Measurements from ENCODE around the gene TRIM3.

The TRIM3 gene

DNA sequence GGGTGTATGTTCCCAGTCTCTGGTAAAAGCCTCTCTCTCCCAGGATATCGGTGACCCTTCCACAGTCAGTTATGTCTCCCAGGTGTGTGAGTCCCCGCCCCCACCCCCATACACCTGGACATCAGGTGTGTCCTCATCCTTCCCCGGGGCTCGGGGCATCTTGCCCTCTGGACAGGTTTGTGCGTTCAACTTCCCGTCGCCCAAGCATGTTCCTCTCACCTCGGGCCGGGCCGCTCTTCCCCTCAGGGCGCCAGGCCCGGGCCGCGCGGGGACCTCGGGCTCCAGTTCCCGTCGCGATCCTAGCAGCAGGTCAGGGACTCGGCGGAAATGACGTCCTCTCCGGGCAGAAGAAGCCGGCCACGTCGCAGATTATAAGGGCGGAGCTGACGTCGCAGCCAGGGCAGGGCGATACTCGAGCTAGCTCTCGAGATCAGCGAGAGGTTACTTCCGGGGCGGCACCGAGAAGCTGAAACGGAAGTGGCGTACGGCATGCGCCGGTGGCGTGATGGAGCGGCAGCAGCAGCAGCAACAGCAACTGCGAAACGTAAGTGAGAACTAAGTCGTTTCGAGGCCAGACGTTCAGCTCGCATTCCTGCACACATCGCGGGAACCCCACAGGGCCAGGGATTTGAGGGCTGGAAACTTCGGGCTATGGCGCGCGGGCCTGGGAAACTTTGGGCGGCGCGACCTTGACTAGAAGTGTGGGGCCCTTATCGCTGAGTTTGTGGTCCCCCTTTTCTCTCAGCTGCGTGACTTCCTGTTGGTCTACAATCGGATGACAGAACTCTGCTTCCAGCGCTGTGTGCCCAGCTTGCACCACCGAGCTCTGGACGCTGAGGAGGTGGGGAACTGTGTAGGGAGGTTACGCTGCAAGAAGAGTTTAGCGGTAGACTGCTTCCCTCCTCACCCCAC is 7.5 kb upstream of the TRIM3 start, which contains the start of the genes ARFIP2 and TIMM10B:
Gene ARFIP2, minus strand, starts transcription at position 320 of the 912 bp plus-strand sequence. CDS start 910 bp downstream, outside the sequence.
Gene TIMM10B, plus strand, starts transcription at position 490 of the 912 bp plus-strand sequence. Its CDS starts 16 bp downstream, at position 506.
- peak; percentile 99 to 100 (median 100) for DNase-seq
- intact Hi-C loops (cut with DNase I), result loop anchor here (5.0 kb wide), 1 partner anchor 276 kb away; no protein-coding TSS in a partner anchor

DNA sequence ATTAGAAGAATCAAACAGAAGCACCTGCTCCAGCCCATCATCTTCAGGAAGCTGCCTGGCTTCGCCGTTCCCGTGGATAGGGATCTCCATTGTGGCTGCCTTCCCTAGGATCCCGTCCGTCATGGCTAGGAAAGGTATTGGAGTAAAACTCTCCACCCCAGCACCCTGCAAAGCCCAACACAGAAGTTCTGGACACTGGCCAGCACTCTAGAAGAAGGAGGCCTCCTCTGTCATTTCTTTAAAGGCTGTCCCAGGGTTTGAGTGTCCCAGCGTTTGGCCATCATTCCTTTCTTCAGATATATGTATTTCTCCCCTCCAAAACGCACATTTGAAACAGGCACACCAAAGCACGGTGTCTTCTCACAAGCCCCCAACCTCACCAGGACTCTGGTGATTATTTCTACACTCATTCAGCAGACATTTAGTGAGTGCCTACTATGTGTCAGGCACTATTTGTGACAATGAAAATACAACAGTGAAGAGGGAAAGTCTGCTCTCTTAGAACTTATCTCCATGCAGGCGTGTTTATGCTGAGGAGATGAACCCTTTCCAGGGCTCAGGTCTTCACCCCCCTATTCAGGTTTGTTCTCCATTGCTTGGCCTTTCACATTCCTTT is 6.7 kb upstream of the TRIM3 start:
- DNase-seq, result no peak
- intact Hi-C loops (cut with DNase I), result loop anchor here (5.0 kb wide), 1 partner anchor 277 kb away; no protein-coding TSS in a partner anchor

DNA sequence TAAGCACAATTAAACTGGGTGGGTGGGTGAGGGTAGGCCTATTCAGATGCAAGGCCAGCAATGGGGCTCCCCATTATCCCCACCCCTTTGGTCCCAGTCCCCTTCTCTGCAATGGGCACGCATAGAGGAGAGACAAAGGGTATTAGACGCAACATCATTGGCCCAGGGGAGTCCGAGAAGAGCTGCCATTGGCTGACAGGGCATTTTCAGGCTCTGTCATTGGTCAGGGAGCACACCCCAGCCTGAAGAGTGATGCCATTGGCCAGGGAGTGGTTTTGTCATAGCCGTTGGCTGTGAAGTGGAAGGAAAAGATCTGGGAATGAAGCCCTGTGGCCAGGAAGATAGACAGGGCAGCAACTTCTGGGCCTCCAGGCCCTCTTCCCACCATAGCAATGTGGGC is 2.8 kb upstream of the TRIM3 start:
- DNase-seq, result no peak
- intact Hi-C loops (cut with DNase I), result loop anchor here (10.0 kb wide), 1 partner anchor 128 kb away; the partner anchor contains the start of genes ILK and RRP8

DNA sequence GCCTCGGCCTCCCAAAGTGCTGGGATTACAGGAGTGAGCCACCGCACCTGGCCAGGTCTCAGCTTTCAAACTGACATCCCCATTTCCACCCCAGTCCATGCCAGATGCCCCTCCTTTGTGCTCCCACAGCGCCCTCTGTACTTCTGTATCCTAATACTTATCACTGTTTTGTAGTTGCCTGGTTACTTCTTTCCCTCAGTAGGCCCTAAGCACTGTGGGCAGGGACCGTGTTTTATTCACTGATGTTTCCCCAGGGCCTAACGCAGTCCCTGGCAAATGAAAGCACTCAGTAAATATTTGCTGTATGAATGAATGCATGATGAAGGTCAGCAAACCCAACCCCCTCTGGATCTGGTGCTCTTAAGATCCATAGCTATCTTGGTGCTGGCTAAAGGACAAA is 2.2 kb upstream of the TRIM3 start:
- no peak for DNase-seq
- intact Hi-C loops (cut with DNase I), result loop anchor here (10.0 kb wide), 1 partner anchor 129 kb away; the partner anchor contains the start of genes ILK and RRP8

DNA sequence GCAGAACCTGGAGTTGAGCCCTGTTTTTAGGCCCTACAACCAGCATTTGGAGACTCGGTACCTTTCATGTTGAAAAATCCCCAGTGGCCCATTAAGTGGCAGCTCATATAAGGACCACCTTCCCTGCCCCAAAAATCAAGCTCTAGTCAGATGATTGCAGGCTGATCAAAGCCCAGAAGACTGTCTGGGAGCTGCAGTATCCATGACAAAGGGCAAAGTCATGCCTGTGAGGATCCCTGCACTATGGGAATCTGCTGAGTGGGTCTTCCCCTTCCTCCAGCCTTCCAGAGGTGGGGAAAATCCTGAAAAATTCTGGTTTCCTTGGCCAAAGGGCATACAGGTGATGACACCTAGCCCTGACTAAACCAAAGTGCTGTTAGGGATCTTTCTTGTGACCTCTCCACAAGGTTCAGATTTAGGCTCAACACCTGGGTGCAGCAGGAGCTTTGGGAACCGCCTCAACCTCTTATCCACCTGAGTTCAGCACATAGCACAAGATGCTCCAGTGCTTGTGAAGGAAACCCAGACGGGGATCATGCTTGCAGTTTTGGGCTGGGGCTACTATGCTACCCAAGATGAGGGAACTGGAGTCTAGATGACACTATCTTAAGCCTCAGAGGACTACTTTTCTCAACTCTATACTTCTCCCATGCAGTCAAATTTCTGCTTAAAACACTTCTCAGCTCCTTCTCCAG is 1.2 kb upstream of the TRIM3 start:
- intact Hi-C loops (cut with DNase I), result loop anchor here (10.0 kb wide), 1 partner anchor 130 kb away; the partner anchor contains the start of genes ILK and RRP8
- no peak for DNase-seq

DNA sequence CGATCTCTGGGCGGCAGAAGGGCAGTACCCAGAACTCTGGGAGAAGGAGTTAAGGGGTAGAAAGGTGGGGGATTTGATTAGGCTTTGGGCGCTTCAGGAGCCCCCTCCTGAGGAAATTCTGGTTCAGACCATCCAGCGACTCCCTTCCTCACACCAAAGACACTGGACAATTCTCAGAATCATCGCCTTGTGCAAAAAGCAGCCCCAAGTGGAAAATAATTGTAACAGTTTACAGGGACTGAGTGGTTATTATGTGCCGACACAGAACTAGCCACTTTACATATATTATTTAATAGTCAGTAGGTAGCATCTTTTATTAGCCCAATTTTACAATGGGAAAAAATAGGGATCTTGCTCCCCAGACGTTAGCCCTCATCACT is 662 bp upstream of the TRIM3 start:
- DNase-seq, result no peak
- intact Hi-C loops (cut with DNase I), result loop anchor here (10.0 kb wide), 1 partner anchor 130 kb away; the partner anchor contains the start of genes ILK and RRP8

DNA sequence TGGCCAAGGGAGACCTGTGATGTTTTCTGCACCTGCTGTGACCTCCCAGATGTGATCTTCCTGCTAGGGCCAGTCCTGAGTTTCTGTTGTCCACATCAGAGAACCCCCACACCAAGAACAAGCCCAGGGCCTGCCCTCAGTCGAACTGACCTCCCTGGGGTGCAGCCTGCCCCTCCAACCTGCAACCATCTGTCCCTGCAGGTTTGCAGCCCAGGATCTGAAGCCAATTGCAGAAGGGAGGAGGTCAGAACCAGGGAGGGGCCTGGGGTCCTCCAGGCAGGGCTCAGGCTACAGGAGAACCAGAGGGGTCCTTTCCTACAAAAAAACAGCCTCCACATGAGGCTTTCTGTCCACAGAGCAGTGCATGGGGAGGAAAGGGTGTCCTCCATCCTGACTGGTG is 807 bp downstream of the TRIM3 start:
- intact Hi-C loops (cut with DNase I), result loop anchor here (1.0 to 10.0 kb wide), 2 partner anchors 83 to 132 kb away; partner anchors contain the start of genes ILK, RRP8 and SMPD1
- DNase-seq, result no peak

DNA sequence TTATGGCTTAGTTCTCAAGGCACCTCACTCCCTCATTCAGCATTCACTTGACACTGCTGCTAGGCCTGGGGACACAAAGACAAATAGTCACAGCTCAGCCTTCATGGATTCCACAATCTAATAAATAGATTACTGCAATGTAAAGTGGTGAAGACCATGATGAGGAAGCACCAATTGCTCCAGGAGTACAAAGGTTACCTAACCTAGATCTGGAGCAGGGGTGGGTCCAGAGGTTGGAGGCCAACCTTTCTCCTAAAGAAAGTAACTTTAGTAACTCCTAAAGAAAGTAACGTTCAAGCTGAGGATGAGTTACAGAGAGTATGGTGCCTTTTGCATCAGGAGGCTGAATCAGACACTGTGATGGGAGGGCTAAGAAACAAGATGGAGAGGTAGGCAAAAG is 4.1 kb downstream of the TRIM3 start:
- no peak for DNase-seq
- intact Hi-C loops (cut with DNase I), result no loop called here

DNA sequence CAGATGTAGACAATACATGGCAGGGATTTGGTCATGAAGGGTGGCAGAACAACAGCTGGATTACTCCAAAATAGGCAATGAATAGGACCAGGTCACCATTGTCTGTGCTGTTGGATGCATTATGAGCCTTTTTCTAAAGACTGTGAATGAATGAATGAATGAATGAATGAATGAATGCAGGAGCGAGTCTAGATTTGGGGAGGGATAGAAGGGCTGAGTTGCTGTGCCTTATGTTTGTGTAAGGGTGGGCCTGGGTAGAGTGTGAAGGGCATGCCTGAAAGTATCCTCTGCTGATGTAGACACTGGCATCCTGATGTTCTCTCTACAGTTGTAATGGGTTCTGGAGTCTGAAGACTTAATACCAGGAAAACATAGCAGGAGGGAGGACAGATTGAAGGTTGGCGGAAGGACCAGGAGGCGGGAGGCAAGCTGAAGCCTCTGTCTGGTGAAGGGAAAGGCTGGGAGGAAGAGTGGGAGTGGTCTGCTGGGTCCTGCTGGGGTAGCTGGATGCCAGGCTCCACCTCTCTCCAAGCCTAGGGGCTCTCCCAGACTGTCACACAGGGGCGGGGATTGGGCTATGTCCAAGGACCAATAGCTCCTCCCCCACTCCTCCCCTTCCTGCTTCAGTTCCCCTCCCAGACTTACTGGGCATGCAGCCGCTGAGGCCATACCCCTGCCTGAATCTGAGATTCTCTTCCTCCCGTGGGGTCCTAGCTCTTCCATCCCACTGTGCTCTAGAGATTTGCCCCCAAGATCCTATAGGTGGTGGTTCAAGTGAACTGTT is 4.8 kb downstream of the TRIM3 start:
- DNase-seq, result peak; percentile 53 to 97 (median 82)
- intact Hi-C loops (cut with DNase I), result no loop called here

DNA sequence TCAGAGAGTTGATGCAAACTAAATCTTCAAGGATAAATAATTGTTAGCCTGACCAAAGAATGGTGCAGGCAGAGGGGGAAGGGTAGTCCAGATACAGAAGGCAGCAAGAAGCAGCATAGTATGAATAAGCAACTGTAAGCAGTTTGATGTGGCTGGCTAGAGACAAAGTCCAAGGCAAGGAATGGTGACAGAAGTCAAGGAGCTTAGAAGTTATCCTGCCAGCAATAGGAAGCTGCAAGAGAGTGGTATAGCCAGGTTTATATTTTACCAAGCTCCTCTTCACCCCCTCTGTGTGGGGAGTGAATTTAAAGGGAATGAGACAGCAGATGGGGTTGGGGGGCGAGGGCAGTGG is 14.7 kb downstream of the TRIM3 start:
- intact Hi-C loops (cut with DNase I), result no loop called here
- DNase-seq, result no peak

DNA sequence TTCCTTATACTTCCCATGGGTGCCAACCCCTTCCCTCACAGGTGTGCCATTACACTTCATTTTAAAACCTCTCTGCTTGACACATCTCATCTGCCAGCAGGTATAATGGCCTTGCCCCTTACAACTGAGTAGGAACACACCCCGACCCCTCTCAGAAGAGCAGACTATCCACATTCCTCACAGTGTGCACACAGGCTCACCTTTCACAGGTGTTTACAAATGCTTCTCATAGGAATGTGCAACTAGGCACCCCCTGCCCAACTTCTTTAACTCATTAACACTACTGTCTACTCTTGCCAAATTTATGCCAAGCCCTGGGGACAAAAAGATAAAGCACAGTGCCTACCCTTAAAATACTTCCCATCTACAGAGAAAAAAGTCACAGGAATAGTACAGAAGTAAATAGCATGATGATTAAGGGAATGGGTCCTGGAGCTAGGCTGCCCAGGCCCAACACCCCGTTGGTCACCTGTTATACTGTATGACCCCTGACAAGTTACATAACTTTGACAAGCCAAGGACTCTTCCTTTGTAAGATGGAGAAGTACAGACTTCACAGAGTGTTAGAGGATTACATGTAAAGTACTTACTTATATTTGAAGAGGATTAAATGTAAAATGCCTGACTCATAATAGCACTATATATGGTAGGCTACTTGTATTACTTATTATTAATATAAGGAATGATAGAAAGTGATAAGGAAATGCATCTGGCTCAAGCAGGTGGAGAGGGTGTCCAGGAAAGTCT is 15.2 kb downstream of the TRIM3 start:
- intact Hi-C loops (cut with DNase I), result no loop called here

DNA sequence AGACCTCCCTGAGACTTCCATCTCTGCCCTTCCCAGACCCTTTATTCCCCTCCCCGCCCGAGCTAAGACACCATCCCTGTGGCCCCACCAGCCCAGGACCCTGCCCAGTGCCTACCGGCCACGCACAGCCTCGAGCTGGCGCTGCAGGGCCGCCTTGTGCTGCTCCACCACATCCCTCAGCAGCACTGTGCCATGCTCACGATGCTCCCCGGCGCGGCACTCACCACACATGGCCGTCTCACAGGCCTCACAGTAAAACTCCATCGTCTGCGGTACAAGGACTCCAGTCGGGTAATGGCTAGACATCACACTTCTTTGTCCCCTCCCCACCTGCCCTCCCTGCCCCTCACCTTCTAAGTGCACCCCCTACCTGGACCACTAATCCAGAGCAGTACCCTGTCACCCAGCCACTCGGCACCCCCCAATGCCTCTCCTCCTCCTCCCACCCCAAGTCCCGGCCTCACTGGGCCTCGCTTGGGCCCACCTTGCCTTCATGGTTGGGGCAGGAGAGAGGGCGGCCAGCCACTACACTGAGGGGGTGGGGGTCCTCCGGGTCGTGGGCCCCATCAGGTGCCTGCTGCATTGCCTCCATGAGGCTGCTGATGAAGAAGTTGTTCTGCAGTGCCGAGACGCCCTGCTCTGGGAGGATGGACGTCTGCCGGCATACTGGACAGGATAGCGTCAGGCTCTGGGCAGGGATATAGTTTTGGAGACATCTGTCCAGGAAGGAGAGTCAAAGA is 16.0 kb downstream of the TRIM3 start:
- intact Hi-C loops (cut with DNase I), result no loop called here
- peak in 1 of 10 donors; percentile 72 for DNase-seq

More for the DNA sequence above, 15.2 kb downstream of the TRIM3 start:
- DNase-seq, result no peak

DNA sequence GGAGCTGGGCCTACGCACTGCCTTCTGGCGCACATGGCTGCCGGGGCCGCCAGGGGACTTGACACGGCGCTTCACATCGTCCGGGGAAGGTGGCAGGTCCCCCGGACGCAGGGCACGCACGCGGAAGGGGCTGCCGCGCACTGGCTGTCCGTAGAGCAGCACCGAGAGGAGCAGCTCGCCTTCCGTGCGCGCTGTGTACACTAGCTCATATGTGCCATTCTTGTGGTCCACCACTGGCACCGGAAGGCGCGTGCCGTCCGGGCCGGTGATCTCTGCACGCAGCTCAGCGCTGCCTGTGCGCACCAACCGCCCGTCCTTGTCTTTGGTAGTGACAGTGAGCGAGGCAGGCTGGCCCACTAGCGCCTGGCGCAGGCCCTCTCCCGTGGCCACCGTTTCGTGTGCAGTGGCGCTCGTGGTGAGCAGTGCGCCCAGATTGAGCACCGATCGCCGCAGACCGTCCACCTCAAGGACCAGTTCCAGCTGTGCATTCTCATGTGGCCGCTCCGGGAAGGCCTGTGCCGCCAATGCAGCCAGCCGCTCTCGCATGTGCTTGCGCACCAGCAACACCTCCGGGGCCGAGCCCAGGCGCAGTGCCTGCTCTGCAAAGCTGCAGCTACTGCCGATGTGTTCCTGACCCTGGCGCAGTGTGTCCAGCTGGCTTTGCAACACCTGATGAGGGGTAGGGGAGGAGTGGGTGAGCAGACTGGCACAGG is 17.2 kb downstream of the TRIM3 start:
- intact Hi-C loops (cut with DNase I), result no loop called here
- DNase-seq, result peak in 1 of 10 donors; percentile 80

DNA sequence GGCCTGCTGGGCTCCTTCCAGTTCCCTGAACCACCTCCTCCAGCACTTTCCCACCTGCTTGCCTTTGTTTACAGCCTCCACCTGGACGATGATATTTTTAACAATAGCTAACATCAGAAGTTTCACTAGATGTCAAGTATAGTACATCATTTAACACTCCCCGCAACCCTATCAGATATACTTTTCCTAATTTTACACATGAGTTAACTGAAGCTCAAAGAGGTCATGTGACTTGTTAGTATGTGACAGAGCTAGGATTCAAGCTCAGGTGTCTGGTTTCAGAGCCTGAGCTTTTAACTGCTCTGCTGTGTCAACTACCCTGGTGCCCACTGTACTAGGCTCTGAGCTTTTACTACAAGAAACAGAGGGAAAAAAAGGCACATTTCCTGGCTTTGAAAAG is 18.7 kb downstream of the TRIM3 start:
- no peak for DNase-seq
- intact Hi-C loops (cut with DNase I), result no loop called here

DNA sequence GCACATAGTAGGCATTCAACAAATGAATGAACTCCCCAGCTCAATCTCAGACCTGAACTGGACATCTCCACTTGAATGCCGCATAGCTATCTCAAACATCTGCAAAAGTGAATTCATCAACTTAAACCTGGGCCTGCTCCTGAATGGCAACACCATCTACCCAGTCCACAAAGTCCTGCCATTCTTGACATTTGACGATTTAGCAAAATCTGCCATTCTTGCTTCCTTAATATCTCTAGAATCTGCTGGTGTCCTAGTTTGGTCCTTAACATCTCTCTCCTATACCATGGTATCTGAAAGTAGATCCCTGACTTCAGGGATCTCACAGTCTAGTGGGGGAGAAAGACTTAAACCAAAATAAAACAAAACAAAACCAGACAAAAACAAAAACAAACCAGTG is 20.6 kb downstream of the TRIM3 start:
- DNase-seq, result no peak
- intact Hi-C loops (cut with DNase I), result no loop called here

DNA sequence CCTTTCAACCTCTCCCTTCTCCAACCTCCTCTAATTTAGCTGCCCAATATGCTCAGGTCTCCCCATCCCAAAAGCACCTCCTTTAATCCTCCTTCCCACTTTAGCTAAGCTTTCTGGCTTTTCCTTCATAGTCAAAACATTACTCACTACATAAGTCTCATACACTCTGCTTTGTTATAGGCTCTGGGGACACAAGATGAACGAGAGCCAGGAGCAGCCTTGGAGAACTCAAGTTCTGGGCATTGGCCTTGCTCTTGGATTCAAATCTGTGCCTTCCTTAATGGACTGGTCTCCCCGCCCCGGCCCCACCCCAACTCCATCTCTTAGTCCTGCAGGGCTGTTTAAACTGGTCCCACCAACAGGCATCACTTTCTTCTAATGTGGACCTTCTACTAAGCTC is 21.5 kb downstream of the TRIM3 start:
- no peak for DNase-seq
- intact Hi-C loops (cut with DNase I), result no loop called here

DNA sequence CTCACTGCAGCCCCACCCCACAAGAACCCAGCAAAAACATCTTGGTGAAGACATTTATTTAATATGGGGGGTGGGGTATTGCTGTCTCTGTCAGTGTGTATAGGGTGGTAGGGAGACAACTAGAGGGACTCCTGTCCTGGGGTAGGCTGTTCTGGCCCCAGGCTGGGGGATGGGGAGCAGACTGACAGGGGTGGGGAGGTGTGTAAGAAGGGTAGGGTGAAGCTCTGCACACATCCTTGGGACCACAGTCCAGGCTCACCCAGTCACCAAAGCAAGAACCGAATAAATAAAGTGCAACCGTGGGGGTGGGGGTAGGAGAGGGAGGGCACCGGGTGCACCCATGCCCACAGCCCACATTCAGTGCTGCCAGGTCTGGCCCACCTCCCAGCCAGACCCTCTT is 25.2 kb downstream of the TRIM3 start:
- intact Hi-C loops (cut with DNase I), result no loop called here
- DNase-seq, result peak in 1 of 10 donors; percentile 43
